Endodermal cell (in vitro differentiated cells): ENCODE results near the gene FBXL7. TPM values are rescaled to one million over a fixed set of nuclear protein-coding genes. Genes with fewer than 3 reads are reported as not detected.

Experiments used
- DNase-seq: peaks from one replicate; pipeline ENCODE4 v3.0.0-alpha.2; 2017
- H3K27ac ChIP-seq: 2 replicates; pipeline ENCODE4 v1.5.1; 2013; ENCODE audit warnings: mild to moderate bottlenecking, low read depth, low read length, moderate library complexity
- H3K27me3 ChIP-seq: 2 replicates; pipeline ENCODE4 v1.6.1; 2013; ENCODE audit warnings: mild to moderate bottlenecking, low read length, moderate library complexity; ENCODE audit not compliant: insufficient read depth, control insufficient read depth, poor library complexity, severe bottlenecking
- H3K36me3 ChIP-seq: 2 replicates; pipeline ENCODE4 v1.7.0; 2013; ENCODE audit warnings: mild to moderate bottlenecking, low read length, moderate library complexity; ENCODE audit not compliant: control insufficient read depth, insufficient read depth
- H3K4me1 ChIP-seq: one replicate; pipeline ENCODE4 v1.7.0; 2013; ENCODE audit warnings: low read length; ENCODE audit not compliant: control insufficient read depth, insufficient read depth
- H3K4me3 ChIP-seq: 2 replicates; pipeline ENCODE4 v1.5.1; 2013; ENCODE audit warnings: mild to moderate bottlenecking, low read length, moderate library complexity
- H3K9ac ChIP-seq: 2 replicates; pipeline ENCODE4 v1.6.1; 2013; ENCODE audit warnings: mild to moderate bottlenecking, low read length, moderate library complexity; ENCODE audit not compliant: poor library complexity, severe bottlenecking; ENCODE audit errors: extremely low read depth
- H3K9me3 ChIP-seq: 2 replicates; pipeline ENCODE4 v1.6.1; 2013; ENCODE audit warnings: mild to moderate bottlenecking, low read length, moderate library complexity; ENCODE audit not compliant: control insufficient read depth
- H3K27ac Mint-ChIP-seq: 2 replicates; pipeline ENCODE4 v1.8.0; 2020; ENCODE audit warnings: mixed read lengths
- H3K27me3 Mint-ChIP-seq: 2 replicates; pipeline ENCODE4 v1.8.0; 2021; ENCODE audit warnings: mild to moderate bottlenecking, mixed read lengths; ENCODE audit not compliant: insufficient read depth
- H3K36me3 Mint-ChIP-seq: 2 replicates; pipeline ENCODE4 v1.8.0; 2020; ENCODE audit warnings: low read depth, mixed read lengths
- H3K4me1 Mint-ChIP-seq: 2 replicates; pipeline ENCODE4 v1.8.0; 2020; ENCODE audit warnings: mixed read lengths
- H3K4me3 Mint-ChIP-seq: 2 replicates; pipeline ENCODE4 v1.8.0; 2020; ENCODE audit warnings: mild to moderate bottlenecking, moderate library complexity, mixed read lengths
- H3K9me3 Mint-ChIP-seq: 2 replicates; pipeline ENCODE4 v1.8.0; 2020; ENCODE audit warnings: mild to moderate bottlenecking, mixed read lengths
- CTCF ChIP-seq: fragments of 200-600 bp; sonication (generic); conservative IDR thresholded peaks from 2 replicates; pipeline ENCODE4 v1.5.0; 2021; ENCODE audit warnings: antibody characterized with exemption, mild to moderate bottlenecking
- WGBS, 2 experiments: methylation state at CpG; one replicate each; pipeline versions ENCODE4 v1.1.5 to v1.1.7; 2013; ENCODE audit warnings: missing lambda C conversion rate in 2 of 2, mixed read lengths in 1 of 2; ENCODE audit not compliant: insufficient coverage in 1 of 2, insufficient read length in 1 of 2; 5-methylcytosine and 5-hydroxymethylcytosine counted together
- total RNA-seq, 2 donors: library from RNA; stranded (reverse); fragmentation: NEBNext Ultra II Directional in 1 of 2; extraction: Animal tissue kit (Norgen Biotek cat#: 25700) in 1 of 2; gene quantifications; 2 replicates in 1 of 2; 3 replicates in 1 of 2; pipeline ENCODE4 v1.2.1, GENCODE V29; 2021

Gene FBXL7
- total RNA-seq, 2 donors from 2014 or later, result 12.9 to 13.2 TPM

- Histone ChIP-seq H3K36me3 (no peaks in the 10 kb centered on the region), H3K9me3 (no peaks in the 10 kb centered on the region), H3K4me1 (no peaks in the 10 kb centered on the region), H3K27me3 (no peaks in the 10 kb centered on the region), H3K4me3 (no peak overlapping the region), H3K9ac (no peak overlapping the region), H3K27ac (no peak overlapping the region)
- Mint-ChIP-seq H3K4me1 (peaks cover 7% of the 10 kb centered on the region), H3K4me3 (no peak overlapping the region), H3K36me3 (no peaks in the 10 kb centered on the region), H3K9me3 (no peaks in the 10 kb centered on the region), H3K27ac (no peak overlapping the region), H3K27me3 (no peaks in the 10 kb centered on the region)
- DNase-seq, result no peak
- TF ChIP-seq CTCF, result no peak
These were observed 286.3 kb downstream of the FBXL7 start for GRCh38 chr5:15786326-15786725.

DNA sequence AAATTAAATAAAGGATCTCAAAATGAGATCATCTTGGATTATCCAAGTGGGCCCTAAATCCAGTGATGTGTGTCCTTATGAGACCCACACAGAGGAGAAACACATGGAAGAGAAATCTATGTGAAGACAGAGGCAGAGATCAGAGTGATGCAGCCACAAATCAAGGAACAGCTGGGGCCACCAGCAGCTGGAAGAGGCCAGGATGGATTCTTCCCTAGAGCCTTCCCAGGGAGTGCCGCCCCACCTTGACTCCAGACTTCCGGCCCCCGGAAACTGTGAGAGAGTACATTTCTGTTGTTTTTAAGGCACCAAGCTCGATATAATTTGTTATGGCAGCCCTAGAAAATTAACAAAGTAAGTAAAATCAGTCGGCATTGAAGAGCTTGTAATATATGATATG is 286.9 kb downstream of the FBXL7 start:
- Mint-ChIP-seq H3K4me1 (peaks cover 7% of the 10 kb centered on the region), H3K4me3 (no peak overlapping the region), H3K27me3 (no peaks in the 10 kb centered on the region), H3K27ac (no peak overlapping the region), H3K9me3 (no peaks in the 10 kb centered on the region), H3K36me3 (no peaks in the 10 kb centered on the region)
- Histone ChIP-seq H3K9ac (no peak overlapping the region), H3K4me3 (no peak overlapping the region), H3K4me1 (no peaks in the 10 kb centered on the region), H3K9me3 (no peaks in the 10 kb centered on the region), H3K36me3 (no peaks in the 10 kb centered on the region), H3K27me3 (no peaks in the 10 kb centered on the region), H3K27ac (no peak overlapping the region)
- WGBS, 2 experiments, result 93 to 100% methylated on average over 1 to 5 of the region's 5 CpGs
- no peak for DNase-seq
- no peak for TF ChIP-seq CTCF

GRCh38 chr5:15787681-15788080 is 287.7 kb downstream of the FBXL7 start:
- Mint-ChIP-seq H3K27me3 (no peaks in the 10 kb centered on the region), H3K9me3 (no peaks in the 10 kb centered on the region), H3K4me3 (no peak overlapping the region), H3K27ac (no peak overlapping the region), H3K4me1 (peaks cover 8% of the 10 kb centered on the region), H3K36me3 (no peaks in the 10 kb centered on the region)
- no peaks in the 10 kb centered on the region for H3K36me3 ChIP-seq
- 65 to 92% methylated on average over 2 of the region's 2 CpGs for WGBS, 2 experiments
- no peaks in the 10 kb centered on the region for H3K27me3 ChIP-seq
- TF ChIP-seq CTCF, result no peak
- no peak overlapping the region for H3K27ac ChIP-seq
- H3K9me3 ChIP-seq, result no peaks in the 10 kb centered on the region
- DNase-seq, result no peak
- no peak overlapping the region for H3K4me3 ChIP-seq
- H3K9ac ChIP-seq, result no peak overlapping the region
- no peaks in the 10 kb centered on the region for H3K4me1 ChIP-seq
